IgD-negative memory B cell (primary cell): ENCODE data around the gene TMX3. TPM values are rescaled to one million over a fixed set of nuclear protein-coding genes. Genes with fewer than 3 reads are reported as not detected.

ENCODE experiments used
- H3K27ac Mint-ChIP-seq, 3 donors: one replicate each; pipeline ENCODE4 v1.8.0; 2020 to 2022; ENCODE audit warnings: mild to moderate bottlenecking in 3 of 3, mixed read lengths in 3 of 3, moderate library complexity in 1 of 3
- H3K27me3 Mint-ChIP-seq: one replicate; pipeline ENCODE4 v1.8.0; 2021; ENCODE audit warnings: mixed read lengths
- H3K36me3 Mint-ChIP-seq: one replicate; pipeline ENCODE4 v1.8.0; 2020; ENCODE audit warnings: mild to moderate bottlenecking, mixed read lengths
- H3K4me1 Mint-ChIP-seq, 3 donors: one replicate each; pipeline ENCODE4 v1.8.0; 2020 to 2022; ENCODE audit warnings: mixed read lengths in 3 of 3, mild to moderate bottlenecking in 1 of 3
- H3K4me3 Mint-ChIP-seq, 4 donors: one replicate each; pipeline ENCODE4 v1.8.0; 2020 to 2022; ENCODE audit warnings: mild to moderate bottlenecking in 4 of 4, mixed read lengths in 4 of 4, moderate library complexity in 3 of 4
- H3K9me3 Mint-ChIP-seq, 3 donors: one replicate each; pipeline ENCODE4 v1.8.0; 2020 to 2021; ENCODE audit warnings: mixed read lengths in 3 of 3, mild to moderate bottlenecking in 1 of 3
- polyA plus RNA-seq: library from polyadenylated mRNA; unstranded; fragments of 300-500 nt; fragmentation: Illumina TruSeq; gene quantifications from one replicate; pipeline ENCODE4 v1.2.3, GENCODE V29; 2021

TMX3 gene
- polyA plus RNA-seq, 1 donor from 2014 or later = 13.5 TPM

- Mint-ChIP-seq H3K9me3 (peaks cover 0 to 2% (median 0%) of the 10 kb centered on the region in 3 donors), H3K27me3 (no peaks in the 10 kb centered on the region), H3K4me3 (peak overlapping the region in 1 of 4 donors; percentile 6), H3K27ac (no peak overlapping the region), H3K4me1 (peaks cover 18 to 23% (median 18%) of the 10 kb centered on the region in 3 donors), H3K36me3 (peaks cover 2% of the 10 kb centered on the region)
Measured at GRCh38 chr18:68725346-68725745, 10.4 kb upstream of the TMX3 start.

GRCh38 chr18:68724021-68724420 lies 9.1 kb upstream of the TMX3 start:
- Mint-ChIP-seq H3K9me3 (peaks cover 0 to 2% (median 0%) of the 10 kb centered on the region in 3 donors), H3K36me3 (peaks cover 4% of the 10 kb centered on the region), H3K4me1 (peaks cover 20 to 24% (median 21%) of the 10 kb centered on the region in 3 donors), H3K27me3 (no peaks in the 10 kb centered on the region), H3K27ac (peak overlapping the region in 1 of 3 donors; percentile 28), H3K4me3 (no peak overlapping the region)

GRCh38 chr18:68723539-68723938 lies 8.6 kb upstream of the TMX3 start:
- Mint-ChIP-seq H3K4me3 (peak overlapping the region in 1 of 4 donors; percentile 82), H3K36me3 (peaks cover 2% of the 10 kb centered on the region), H3K9me3 (peaks cover 0 to 2% (median 0%) of the 10 kb centered on the region in 3 donors), H3K27ac (peak overlapping the region in 2 of 3 donors; percentile 22 to 33), H3K27me3 (no peaks in the 10 kb centered on the region), H3K4me1 (peaks cover 20 to 24% (median 21%) of the 10 kb centered on the region in 3 donors)

GRCh38 chr18:68722821-68723220 lies 7.9 kb upstream of the TMX3 start:
- H3K27me3 Mint-ChIP-seq = no peaks in the 10 kb centered on the region
- H3K36me3 Mint-ChIP-seq = peaks cover 2% of the 10 kb centered on the region
- H3K4me1 Mint-ChIP-seq = peaks cover 20 to 24% (median 21%) of the 10 kb centered on the region in 3 donors
- peaks cover 0 to 2% (median 0%) of the 10 kb centered on the region in 3 donors for H3K9me3 Mint-ChIP-seq
- peak overlapping the region in 1 of 4 donors; percentile 35 for H3K4me3 Mint-ChIP-seq
- peak overlapping the region in 1 of 3 donors; percentile 22 for H3K27ac Mint-ChIP-seq

- Mint-ChIP-seq H3K4me3 (peak overlapping the region; percentile 45 to 93 (median 72)), H3K36me3 (peaks cover 2% of the 10 kb centered on the region), H3K27ac (peak overlapping the region in 1 of 3 donors; percentile 73), H3K27me3 (no peaks in the 10 kb centered on the region), H3K9me3 (peaks cover 0 to 2% (median 0%) of the 10 kb centered on the region in 3 donors), H3K4me1 (peaks cover 20 to 24% (median 21%) of the 10 kb centered on the region in 3 donors)
Measured at GRCh38 chr18:68721681-68722583, 7.0 kb upstream of the TMX3 start.

- Mint-ChIP-seq H3K4me3 (peak overlapping the region; percentile 94 to 99 (median 98)), H3K27me3 (no peaks in the 10 kb centered on the region), H3K27ac (peak overlapping the region; percentile 40 to 96 (median 93)), H3K4me1 (peaks cover 22 to 34% (median 32%) of the 10 kb centered on the region in 3 donors), H3K36me3 (peaks cover 2% of the 10 kb centered on the region), H3K9me3 (no peaks in the 10 kb centered on the region)
Measured at GRCh38 chr18:68714366-68714711, 569 bp downstream of the TMX3 start.

- peak overlapping the region; percentile 40 to 96 (median 93) for H3K27ac Mint-ChIP-seq
- peaks cover 22 to 34% (median 32%) of the 10 kb centered on the region in 3 donors for H3K4me1 Mint-ChIP-seq
- H3K9me3 Mint-ChIP-seq = no peaks in the 10 kb centered on the region
- peaks cover 2% of the 10 kb centered on the region for H3K36me3 Mint-ChIP-seq
- H3K27me3 Mint-ChIP-seq = no peaks in the 10 kb centered on the region
- peak overlapping the region; percentile 94 to 99 (median 98) for H3K4me3 Mint-ChIP-seq
Measured at GRCh38 chr18:68713796-68714195, 1.1 kb downstream of the TMX3 start.

- peak overlapping the region; percentile 31 to 96 (median 81) for H3K4me3 Mint-ChIP-seq
- no peaks in the 10 kb centered on the region for H3K9me3 Mint-ChIP-seq
- H3K27me3 Mint-ChIP-seq = no peaks in the 10 kb centered on the region
- H3K4me1 Mint-ChIP-seq = peaks cover 22 to 34% (median 32%) of the 10 kb centered on the region in 3 donors
- H3K27ac Mint-ChIP-seq = peak overlapping the region; percentile 31 to 96 (median 40)
- peaks cover 2% of the 10 kb centered on the region for H3K36me3 Mint-ChIP-seq
Measured at GRCh38 chr18:68713131-68713530, 1.8 kb downstream of the TMX3 start.

GRCh38 chr18:68707646-68708045 lies 7.3 kb downstream of the TMX3 start:
- no peak overlapping the region for H3K27ac Mint-ChIP-seq
- H3K27me3 Mint-ChIP-seq = no peaks in the 10 kb centered on the region
- no peaks in the 10 kb centered on the region for H3K9me3 Mint-ChIP-seq
- H3K4me3 Mint-ChIP-seq = no peak overlapping the region
- peaks cover 10 to 22% (median 13%) of the 10 kb centered on the region in 3 donors for H3K4me1 Mint-ChIP-seq
- peaks cover under 1% of the 10 kb centered on the region for H3K36me3 Mint-ChIP-seq

- Mint-ChIP-seq H3K4me1 (peaks cover 6 to 18% (median 10%) of the 10 kb centered on the region in 3 donors), H3K27me3 (no peaks in the 10 kb centered on the region), H3K4me3 (no peak overlapping the region), H3K36me3 (no peaks in the 10 kb centered on the region), H3K27ac (no peak overlapping the region), H3K9me3 (no peaks in the 10 kb centered on the region)
Measured at GRCh38 chr18:68705119-68705518, 9.8 kb downstream of the TMX3 start.

GRCh38 chr18:68703326-68703725 lies 11.6 kb downstream of the TMX3 start:
- Mint-ChIP-seq H3K4me3 (peak overlapping the region in 1 of 4 donors; percentile 73), H3K27ac (peak overlapping the region in 1 of 3 donors; percentile 76), H3K9me3 (no peaks in the 10 kb centered on the region), H3K4me1 (peaks cover 6 to 16% (median 10%) of the 10 kb centered on the region in 3 donors), H3K36me3 (peaks cover 4% of the 10 kb centered on the region), H3K27me3 (no peaks in the 10 kb centered on the region)

- Mint-ChIP-seq H3K9me3 (no peaks in the 10 kb centered on the region), H3K4me1 (peaks cover 6 to 11% (median 10%) of the 10 kb centered on the region in 3 donors), H3K36me3 (peaks cover 5% of the 10 kb centered on the region), H3K27me3 (no peaks in the 10 kb centered on the region), H3K4me3 (no peak overlapping the region), H3K27ac (no peak overlapping the region)
Measured at GRCh38 chr18:68701353-68701752, 13.6 kb downstream of the TMX3 start.

- H3K9me3 Mint-ChIP-seq = no peaks in the 10 kb centered on the region
- H3K4me1 Mint-ChIP-seq = peaks cover 2 to 12% (median 5%) of the 10 kb centered on the region in 3 donors
- H3K27me3 Mint-ChIP-seq = no peaks in the 10 kb centered on the region
- H3K36me3 Mint-ChIP-seq = peaks cover 15% of the 10 kb centered on the region
- no peak overlapping the region for H3K27ac Mint-ChIP-seq
- no peak overlapping the region for H3K4me3 Mint-ChIP-seq
Measured at GRCh38 chr18:68699043-68699442, 15.9 kb downstream of the TMX3 start.

GRCh38 chr18:68696937-68697336 lies 18.0 kb downstream of the TMX3 start:
- H3K4me1 Mint-ChIP-seq = peaks cover 0 to 5% (median 3%) of the 10 kb centered on the region in 3 donors
- H3K36me3 Mint-ChIP-seq = peaks cover 15% of the 10 kb centered on the region
- no peak overlapping the region for H3K4me3 Mint-ChIP-seq
- no peaks in the 10 kb centered on the region for H3K9me3 Mint-ChIP-seq
- no peak overlapping the region for H3K27ac Mint-ChIP-seq
- H3K27me3 Mint-ChIP-seq = no peaks in the 10 kb centered on the region

- H3K36me3 Mint-ChIP-seq = peaks cover 15% of the 10 kb centered on the region
- peaks cover 0 to 5% (median 3%) of the 10 kb centered on the region in 3 donors for H3K4me1 Mint-ChIP-seq
- no peaks in the 10 kb centered on the region for H3K27me3 Mint-ChIP-seq
- no peaks in the 10 kb centered on the region for H3K9me3 Mint-ChIP-seq
- H3K4me3 Mint-ChIP-seq = no peak overlapping the region
- H3K27ac Mint-ChIP-seq = no peak overlapping the region
Measured at GRCh38 chr18:68694316-68694715, 20.6 kb downstream of the TMX3 start.
